SK-N-SH (cell line): ENCODE measurements around the gene S100A10. TPM values are rescaled to one million over a fixed set of nuclear protein-coding genes. Genes with fewer than 3 reads are reported as not detected.

Experiments
- CTCF ChIA-PET: fragments of 300-600, 350-600 bp; formaldehyde crosslinking; extraction: SDS; loops from one replicate; lab custom pipeline; 2021; lab: Yijun Ruan, JAX
- POLR2A ChIA-PET: fragments of 350-600 bp; sonication (Branson Sonifier 250); formaldehyde crosslinking; extraction: SDS; loops from one replicate; lab custom pipeline; 2020; ENCODE audit warnings: antibody characterized with exemption, inconsistent platforms; lab: Yijun Ruan, JAX
- DNase-seq: peaks from one replicate; pipeline ENCODE4 v3.0.0; 2012
- H2AFZ ChIP-seq: fragments of 200-600 bp; sonication (generic); 2 replicates; pipeline ENCODE4 v1.8.1; 2016; ENCODE audit warnings: antibody characterized with exemption, mild to moderate bottlenecking, low read depth
- H3F3A ChIP-seq: fragments of 200-600 bp; sonication (generic); replicated peaks from 2 replicates; pipeline ENCODE3; 2016; ENCODE audit warnings: antibody characterized with exemption, mild to moderate bottlenecking; ENCODE audit not compliant: insufficient read depth
- H3K27ac ChIP-seq, 2 experiments: fragments of 200-500 bp in 1 of 2; fragments of 200-600 bp in 1 of 2; sonication (Bioruptor generic) in 1 of 2; sonication (generic), shearing (Covaris generic) in 1 of 2; 2 replicates each; pipeline versions ENCODE4 v1.5.1 to v1.6.1; 2014 to 2016; ENCODE audit warnings: low read depth in 2 of 2, inconsistent platforms in 1 of 2, low read length in 1 of 2, mild to moderate bottlenecking in 1 of 2, mixed read lengths in 1 of 2
- H3K27me3 ChIP-seq: fragments of 200-600 bp; sonication (generic), shearing (Covaris generic); 2 replicates; pipeline ENCODE4 v1.6.1; 2016; ENCODE audit warnings: mixed run types; ENCODE audit not compliant: insufficient read depth
- H3K36me3 ChIP-seq, 2 experiments: fragments of 200-500 bp in 1 of 2; fragments of 200-600 bp in 1 of 2; sonication (Bioruptor generic) in 1 of 2; sonication (generic) in 1 of 2; replicated peaks in 1 of 2; 2 replicates each; pipeline versions ENCODE3 to v1.5.1; 2014 to 2016; ENCODE audit warnings: low read length in 1 of 2, mild to moderate bottlenecking in 1 of 2; ENCODE audit not compliant: insufficient read depth in 2 of 2, control insufficient read depth in 1 of 2
- H3K4me1 ChIP-seq, 2 experiments: fragments of 200-500 bp in 1 of 2; fragments of 200-600 bp in 1 of 2; sonication (Bioruptor generic) in 1 of 2; sonication (generic), shearing (Covaris generic) in 1 of 2; 2 replicates each; pipeline versions ENCODE4 v1.5.1 to v1.6.1; 2014 to 2016; ENCODE audit warnings: low read depth in 1 of 2, low read length in 1 of 2, mixed run types in 1 of 2; ENCODE audit not compliant: insufficient read depth in 2 of 2, control insufficient read depth in 1 of 2
- H3K4me2 ChIP-seq: fragments of 200-600 bp; sonication (generic), shearing (Covaris generic); 2 replicates; pipeline ENCODE4 v1.6.1; 2017; ENCODE audit warnings: mixed run types
- H3K4me3 ChIP-seq, 2 experiments: fragments of 200-500 bp in 1 of 2; fragments of 200-600 bp in 1 of 2; sonication (Bioruptor generic) in 1 of 2; sonication (generic), shearing (Covaris generic) in 1 of 2; 2 replicates each; pipeline versions ENCODE4 v1.5.1 to v1.8.1; 2014 to 2016; ENCODE audit warnings: low read depth in 2 of 2, inconsistent platforms in 1 of 2, low read length in 1 of 2, mild to moderate bottlenecking in 1 of 2, mixed read lengths in 1 of 2, moderate library complexity in 1 of 2
- H3K79me2 ChIP-seq: fragments of 200-600 bp; sonication (generic); 2 replicates; pipeline ENCODE4 v1.8.1; 2017; ENCODE audit warnings: mild to moderate bottlenecking; ENCODE audit not compliant: insufficient read depth
- H3K9ac ChIP-seq: fragments of 200-600 bp; sonication (generic); 2 replicates; pipeline ENCODE4 v1.6.1; 2017; ENCODE audit warnings: mixed run types
- H3K9me2 ChIP-seq: fragments of 200-600 bp; sonication (generic); 2 replicates; pipeline ENCODE4 v1.6.1; 2017; ENCODE audit warnings: mixed run types
- H3K9me3 ChIP-seq: fragments of 200-600 bp; sonication (generic); 2 replicates; pipeline ENCODE4 v1.6.1; 2017; ENCODE audit warnings: mixed run types, mild to moderate bottlenecking, moderate library complexity
- H4K20me1 ChIP-seq: fragments of 200-600 bp; sonication (generic); 2 replicates; pipeline ENCODE4 v1.6.1; 2017; ENCODE audit warnings: mild to moderate bottlenecking, mixed run types; ENCODE audit not compliant: insufficient read depth
- CHD2 ChIP-seq: fragments of 150-350 bp; IDR thresholded peaks from 2 replicates; pipeline ENCODE4 v1.6.1; 2018; ENCODE audit warnings: low read length; ENCODE audit not compliant: partially characterized antibody
- CTCF ChIP-seq: fragments of 200-600 bp; sonication (generic); IDR thresholded peaks from 2 replicates; pipeline ENCODE4 v1.6.1; 2017; ENCODE audit warnings: antibody characterized with exemption, mild to moderate bottlenecking, moderate library complexity
- FOXJ3 ChIP-seq: sonication (generic); formaldehyde crosslinking; IDR thresholded peaks from 2 replicates; pipeline ENCODE4 v1.5.1; 2020; ENCODE audit warnings: mild to moderate bottlenecking, missing genetic modification reagents
- GABPA ChIP-seq: IDR thresholded peaks from 2 replicates; pipeline ENCODE4 v1.4.0; 2012; ENCODE audit warnings: low read depth, mild to moderate bottlenecking
- IRF3 ChIP-seq: fragments of 150-350 bp; IDR thresholded peaks from 2 replicates; pipeline ENCODE4 v1.6.1; 2016; ENCODE audit warnings: mild to moderate bottlenecking, low read depth, low read length
- MXI1 ChIP-seq: IDR thresholded peaks from 2 replicates; pipeline ENCODE4 v1.6.1; 2012; ENCODE audit warnings: mild to moderate bottlenecking, low read depth, low read length, improper control_type of control experiment
- NRF1 ChIP-seq: IDR thresholded peaks from 2 replicates; pipeline ENCODE4 v1.6.1; 2012; ENCODE audit warnings: low read depth, mild to moderate bottlenecking, low read length
- RAD21 ChIP-seq: IDR thresholded peaks from 2 replicates; pipeline ENCODE4 v1.6.1; 2012; ENCODE audit warnings: mild to moderate bottlenecking, low read length
- REST ChIP-seq: IDR thresholded peaks from 2 replicates; pipeline ENCODE4 v1.6.1; 2012; ENCODE audit warnings: mild to moderate bottlenecking, low read depth, low read length, moderate library complexity
- RXRA ChIP-seq: IDR thresholded peaks from 2 replicates; pipeline ENCODE4 v1.4.0; 2012; ENCODE audit warnings: low read depth, mild to moderate bottlenecking, borderline replicate concordance
- TEAD4 ChIP-seq: IDR thresholded peaks from 2 replicates; pipeline ENCODE4 v1.4.0; 2012; ENCODE audit warnings: mild to moderate bottlenecking, borderline replicate concordance; ENCODE audit not compliant: insufficient read depth
- YY1 ChIP-seq: IDR thresholded peaks from 2 replicates; pipeline ENCODE4 v1.4.0; 2012; ENCODE audit warnings: low read depth, mild to moderate bottlenecking
- whole genome bisulfite sequencing: methylation state at CpG from one replicate; pipeline ENCODE4 v1.1.6; 2017; ENCODE audit warnings: low lambda C conversion rate; 5-methylcytosine and 5-hydroxymethylcytosine counted together
- polyA plus RNA-seq, 3 experiments: library from polyadenylated mRNA; depleted of rRNA; stranded (reverse); fragments of >200 nt; gene quantifications; 2 replicates each; pipeline ENCODE4 v1.2.3, GENCODE V29; 2012

S100A10 gene
- polyA plus RNA-seq, 1 of the 3 experiments (the other 2 are of a cell fraction): 161 TPM

GRCh38 chr1:152039461-152039860, 45.8 kb upstream of the S100A10 start:
- peaks cover 28% of the 10 kb centered on the region for H3K79me2 ChIP-seq
- peaks cover 0 to 3% of the 10 kb centered on the region in 2 experiments for H3K36me3 ChIP-seq
- H3K27ac ChIP-seq: no peak overlapping the region
- peaks cover 33% of the 10 kb centered on the region for H3K27me3 ChIP-seq
- H3K4me2 ChIP-seq: no peak overlapping the region
- peaks cover 17% of the 10 kb centered on the region for H3F3A ChIP-seq
- no peaks in the 10 kb centered on the region for H3K9me3 ChIP-seq
- H3K9ac ChIP-seq: no peak overlapping the region
- H3K4me3 ChIP-seq: no peak overlapping the region
- 46% methylated on average over 1 of the region's 1 CpG for WGBS
- POLR2A ChIA-PET: no interaction called here
- TF ChIP-seq YY1: no peak
- TF ChIP-seq NRF1: no peak
- TF ChIP-seq IRF3: no peak
- TF ChIP-seq RAD21: no peak
- TF ChIP-seq GABPA: no peak
- TF ChIP-seq, all 33 proteins: peak for 0
- CTCF ChIA-PET: interaction anchor here (2.3 kb wide), 1 partner anchor 14 kb away, joined by 6 read pairs; no protein-coding TSS in a partner anchor
- peaks cover 4 to 8% of the 10 kb centered on the region in 2 experiments; a peak in 1 of 4 replicates for H3K4me1 ChIP-seq
- no peak for DNase-seq
- H2AFZ ChIP-seq: no peak overlapping the region
- H3K9me2 ChIP-seq: no peaks in the 10 kb centered on the region
- H4K20me1 ChIP-seq: no peaks in the 10 kb centered on the region

GRCh38 chr1:152038871-152039270, 45.2 kb upstream of the S100A10 start:
- H3K9ac ChIP-seq: no peak overlapping the region
- ChIA-PET CTCF (interaction anchor here (1.4 kb wide), 1 partner anchor 14 kb away, joined by 3 read pairs; no protein-coding TSS in a partner anchor), POLR2A (no interaction called here)
- TF ChIP-seq RAD21: no peak
- TF ChIP-seq RXRA: no peak
- H2AFZ ChIP-seq: no peak overlapping the region
- peaks cover 6% of the 10 kb centered on the region for H4K20me1 ChIP-seq
- WGBS: 66% methylated on average over 9 of the region's 10 CpGs
- peaks cover 23% of the 10 kb centered on the region for H3F3A ChIP-seq
- peaks cover 4 to 6% of the 10 kb centered on the region in 2 experiments for H3K36me3 ChIP-seq
- no peaks in the 10 kb centered on the region for H3K9me3 ChIP-seq
- no peak overlapping the region for H3K4me3 ChIP-seq
- no peak for DNase-seq
- no peak overlapping the region for H3K4me2 ChIP-seq
- peaks cover 34% of the 10 kb centered on the region for H3K79me2 ChIP-seq
- peaks cover 10 to 14% of the 10 kb centered on the region in 2 experiments; a peak in 2 of 4 replicates for H3K4me1 ChIP-seq
- no peaks in the 10 kb centered on the region for H3K9me2 ChIP-seq
- H3K27me3 ChIP-seq: peaks cover 33% of the 10 kb centered on the region
- no peak overlapping the region for H3K27ac ChIP-seq

GRCh38 chr1:152036267-152037216, 42.9 kb upstream of the S100A10 start, which contains the start of gene S100A11:
Gene S100A11 (minus strand): TSS chr1:152037004. CDS start chr1:152036915, 89 bp downstream.
- Histone ChIP-seq H3K4me1 (peaks cover 12 to 20% of the 10 kb centered on the region in 2 experiments; a peak in 2 of 4 replicates), H3K36me3 (peaks cover 27 to 29% of the 10 kb centered on the region in 2 experiments), H3K9me3 (no peaks in the 10 kb centered on the region), H3K4me2 (peak within 1 kb of the TSS; percentile 88), H3K9ac (peak within 1 kb of the TSS; percentile 99), H3K27me3 (peaks cover 18% of the 10 kb centered on the region; the same call in 1 of the 2 replicates), H2AFZ (peak within 1 kb of the TSS; percentile 95), H3K79me2 (peaks cover 49% of the 10 kb centered on the region), H4K20me1 (peaks cover 18% of the 10 kb centered on the region), H3K9me2 (no peaks in the 10 kb centered on the region), H3F3A (peaks cover 40% of the 10 kb centered on the region), H3K27ac (peak within 1 kb of the TSS; percentile 93 to 94), H3K4me3 (peak within 1 kb of the TSS; percentile 69 to 91)
- DNase-seq: peak; percentile 52
- POLR2A ChIA-PET: no interaction called here
- CTCF ChIA-PET: interaction anchor here (1.3 to 2.8 kb wide), 3 partner anchors 15 to 35 kb away, joined by 4 to 13 read pairs (median 4); no protein-coding TSS in a partner anchor
- WGBS: 1% methylated on average over 52 of the region's 53 CpGs
- TF ChIP-seq CTCF (no peak), REST (0 out of 2 replicates have a peak, but pooled peaks have one; percentile 52), FOXJ3 (CRISPR knock-in tag) (no peak), MXI1 (peak; percentile 41; the same call in 1 of the 2 replicates), TEAD4 (no peak), CHD2 (no peak)
